ENCODE results near the gene TSPAN33. TPM values are rescaled to one million over a fixed set of nuclear protein-coding genes. Genes with fewer than 3 reads are reported as not detected.

Gene TSPAN33
- total RNA-seq, 2 experiments from 2014 or later = 14.6 to 44.8 TPM

DNA sequence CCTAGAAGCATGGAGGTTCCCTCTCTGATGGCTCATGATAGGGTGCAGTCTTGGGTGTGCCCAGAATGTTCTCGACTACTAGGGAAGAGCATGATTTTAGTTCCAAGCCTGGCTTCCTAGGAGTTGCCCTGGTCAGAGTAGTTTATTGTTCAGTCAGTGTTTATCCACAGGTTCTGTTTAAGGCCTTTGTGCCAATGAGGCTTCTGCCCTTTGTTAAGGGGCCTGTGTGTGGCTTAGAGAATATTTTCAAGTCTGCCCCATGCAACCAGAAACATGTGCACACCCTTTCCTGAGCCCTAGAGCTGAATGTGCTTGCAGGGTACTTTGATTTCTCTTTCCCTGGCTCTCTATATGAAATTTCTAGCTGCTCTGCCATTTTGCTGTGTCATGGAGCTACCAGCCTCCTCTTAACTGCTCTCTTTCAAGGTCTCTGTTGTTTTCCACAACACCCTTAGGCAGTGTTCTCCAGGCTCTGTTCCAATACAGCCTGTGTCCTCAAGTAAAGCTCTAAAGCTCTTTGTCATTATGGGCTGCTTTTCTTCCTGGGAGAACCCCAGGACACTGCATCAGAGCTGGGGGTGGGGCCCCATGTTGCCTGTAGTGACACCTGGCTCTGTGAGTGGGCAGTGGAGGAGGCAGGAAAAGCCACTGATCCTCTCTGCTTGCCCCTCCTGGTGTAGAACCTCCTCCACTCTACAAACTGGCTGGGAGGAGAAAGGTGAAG lies 34.1 kb upstream of the TSPAN33 start:
- TF ChIP-seq EZH2phosphoT487 (IDR thresholded peaks at IDR 0.05; ENCODE audit: borderline replicate concordance, low read depth, low read length) (no peak), CTCF (conservative IDR thresholded peaks at IDR 0.05; ENCODE audit: low read length) (no peak)
- Histone ChIP-seq H3K9me2 (ENCODE audit: insufficient read depth, low read length) (no peaks in the 10 kb centered on the region), H3K9me3 (ENCODE audit: low read length) (peaks cover 8% of the 10 kb centered on the region; the same call in 1 of the 2 replicates), H3K79me2 (ENCODE audit: insufficient read depth, low read depth, low read length) (no peaks in the 10 kb centered on the region), H4K20me1 (ENCODE audit: insufficient read depth, low read length) (no peaks in the 10 kb centered on the region), H3K4me1 (ENCODE audit: insufficient read depth, low read length, poor library complexity, severe bottlenecking) (peaks cover 7% of the 10 kb centered on the region), H3K36me3 (ENCODE audit: insufficient read depth, low read length) (no peaks in the 10 kb centered on the region), H3K4me2 (ENCODE audit: low read length) (no peak overlapping the region), H2AFZ (ENCODE audit: low read length) (peak overlapping the region; percentile 41; the same call in 1 of the 2 replicates), H3K4me3 (ENCODE audit: low read depth, low read length, poor library complexity, severe bottlenecking) (no peak overlapping the region), H3K27ac (ENCODE audit: low read depth, low read length, poor library complexity, severe bottlenecking) (no peak overlapping the region)
- intact Hi-C loops (cut with micrococcal nuclease; ENCODE audit: unreplicated experiment) = no loop called here
- CTCF ChIA-PET (ENCODE audit: unreplicated experiment) = no interaction called here
- DNase-seq (ENCODE audit: low spot score) = no peak
- POLR2A ChIA-PET = interaction anchor here (0.6 to 0.7 kb wide), 2 partner anchors 58 to 122 kb away, joined by 3 read pairs; no protein-coding TSS in a partner anchor
- no TSS peak for BruUV-seq (replicated peaks)

DNA sequence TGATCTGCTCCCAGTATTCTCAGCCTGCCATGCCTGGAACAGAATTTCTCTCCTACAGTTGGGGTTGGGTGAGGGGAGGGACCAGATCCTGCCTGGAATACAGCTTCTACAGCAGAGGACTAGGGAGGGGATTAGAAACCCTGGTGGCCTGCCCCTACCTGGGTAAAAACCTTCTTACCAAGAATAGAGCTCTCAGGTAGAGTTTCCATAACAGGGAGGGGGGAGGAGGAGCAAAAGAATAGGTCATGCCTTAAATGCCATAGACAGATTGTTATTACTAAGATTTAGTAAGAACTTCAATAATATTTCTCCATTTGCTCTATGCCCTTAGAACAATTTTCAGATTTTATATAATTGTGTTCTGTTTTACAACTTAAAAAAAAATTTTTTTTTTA lies 33.5 kb upstream of the TSPAN33 start:
- intact Hi-C loops (cut with micrococcal nuclease; ENCODE audit: unreplicated experiment) = no loop called here
- BruUV-seq (replicated peaks) = no TSS peak
- TF ChIP-seq EZH2phosphoT487 (IDR thresholded peaks at IDR 0.05; ENCODE audit: borderline replicate concordance, low read depth, low read length) (no peak), CTCF (conservative IDR thresholded peaks at IDR 0.05; ENCODE audit: low read length) (no peak)
- CTCF ChIA-PET (ENCODE audit: unreplicated experiment) = no interaction called here
- no peak for DNase-seq (ENCODE audit: low spot score)
- Histone ChIP-seq H4K20me1 (ENCODE audit: insufficient read depth, low read length) (no peaks in the 10 kb centered on the region), H3K79me2 (ENCODE audit: insufficient read depth, low read depth, low read length) (no peaks in the 10 kb centered on the region), H3K36me3 (ENCODE audit: insufficient read depth, low read length) (no peaks in the 10 kb centered on the region), H3K9me3 (ENCODE audit: low read length) (peaks cover 12% of the 10 kb centered on the region; the same call in 1 of the 2 replicates), H3K4me3 (ENCODE audit: low read depth, low read length, poor library complexity, severe bottlenecking) (no peak overlapping the region), H3K27ac (ENCODE audit: low read depth, low read length, poor library complexity, severe bottlenecking) (no peak overlapping the region), H3K9me2 (ENCODE audit: insufficient read depth, low read length) (no peaks in the 10 kb centered on the region), H2AFZ (ENCODE audit: low read length) (peak overlapping the region; percentile 41; the same call in 1 of the 2 replicates), H3K4me2 (ENCODE audit: low read length) (no peak overlapping the region), H3K4me1 (ENCODE audit: insufficient read depth, low read length, poor library complexity, severe bottlenecking) (peaks cover 7% of the 10 kb centered on the region)
- POLR2A ChIA-PET = interaction anchor here (0.6 to 0.7 kb wide), 2 partner anchors 57 to 122 kb away, joined by 3 read pairs; no protein-coding TSS in a partner anchor

DNA sequence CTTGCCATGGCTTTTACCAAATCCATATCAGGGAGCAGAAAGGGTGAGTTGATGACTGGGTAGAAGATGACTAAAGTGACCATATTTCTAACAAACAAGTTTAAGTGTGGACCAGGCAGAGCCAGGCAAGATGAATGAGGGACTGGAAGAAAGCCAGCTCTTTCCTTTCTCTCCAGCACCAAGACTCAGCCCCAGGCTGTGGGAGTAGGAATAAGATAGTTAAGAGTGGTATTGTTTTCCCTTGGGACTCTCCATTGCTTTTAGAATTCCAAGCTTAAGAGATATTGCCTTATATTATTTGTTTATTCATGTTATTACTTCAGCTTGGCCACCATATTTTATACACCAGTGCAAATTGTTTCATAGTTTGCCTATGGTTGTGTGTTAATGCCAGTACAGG lies 28.8 kb upstream of the TSPAN33 start:
- no peak overlapping the region for H3K27ac ChIP-seq (ENCODE audit: low read depth, low read length, poor library complexity, severe bottlenecking)
- H3K9me3 ChIP-seq (ENCODE audit: low read length) = peaks cover 16% of the 10 kb centered on the region
- H3K79me2 ChIP-seq (ENCODE audit: insufficient read depth, low read depth, low read length) = no peaks in the 10 kb centered on the region
- ChIA-PET POLR2A (interaction anchor here (0.6 to 1.4 kb wide), 3 partner anchors 22 to 219 kb away, joined by 3 to 6 read pairs (median 4); no protein-coding TSS in a partner anchor), CTCF (ENCODE audit: unreplicated experiment) (interaction anchor here (1.0 kb wide), 1 partner anchor 49 kb away, joined by 3 read pairs; no protein-coding TSS in a partner anchor)
- H4K20me1 ChIP-seq (ENCODE audit: insufficient read depth, low read length) = no peaks in the 10 kb centered on the region
- H2AFZ ChIP-seq (ENCODE audit: low read length) = no peak overlapping the region
- no peak overlapping the region for H3K4me3 ChIP-seq (ENCODE audit: low read depth, low read length, poor library complexity, severe bottlenecking)
- H3K9me2 ChIP-seq (ENCODE audit: insufficient read depth, low read length) = no peaks in the 10 kb centered on the region
- peaks cover 3% of the 10 kb centered on the region for H3K4me1 ChIP-seq (ENCODE audit: insufficient read depth, low read length, poor library complexity, severe bottlenecking)
- no peak for DNase-seq (ENCODE audit: low spot score)
- no TSS peak for BruUV-seq (replicated peaks)
- no peaks in the 10 kb centered on the region for H3K36me3 ChIP-seq (ENCODE audit: insufficient read depth, low read length)
- intact Hi-C loops (cut with micrococcal nuclease; ENCODE audit: unreplicated experiment) = no loop called here
- no peak overlapping the region for H3K4me2 ChIP-seq (ENCODE audit: low read length)
- TF ChIP-seq CTCF (conservative IDR thresholded peaks at IDR 0.05; ENCODE audit: low read length) (no peak), EZH2phosphoT487 (IDR thresholded peaks at IDR 0.05; ENCODE audit: borderline replicate concordance, low read depth, low read length) (no peak)

Measured in OCI-LY7 (cell line).